Measurements from ENCODE around the gene SPRY1.

The SPRY1 gene

GRCh38 chr4:123412091-123412505 is 15.5 kb downstream of the SPRY1 start:
- no peak for DNase-seq

- DNase-seq: no peak
These were observed 16.3 kb downstream of the SPRY1 start for GRCh38 chr4:123412700-123413512.

DNA sequence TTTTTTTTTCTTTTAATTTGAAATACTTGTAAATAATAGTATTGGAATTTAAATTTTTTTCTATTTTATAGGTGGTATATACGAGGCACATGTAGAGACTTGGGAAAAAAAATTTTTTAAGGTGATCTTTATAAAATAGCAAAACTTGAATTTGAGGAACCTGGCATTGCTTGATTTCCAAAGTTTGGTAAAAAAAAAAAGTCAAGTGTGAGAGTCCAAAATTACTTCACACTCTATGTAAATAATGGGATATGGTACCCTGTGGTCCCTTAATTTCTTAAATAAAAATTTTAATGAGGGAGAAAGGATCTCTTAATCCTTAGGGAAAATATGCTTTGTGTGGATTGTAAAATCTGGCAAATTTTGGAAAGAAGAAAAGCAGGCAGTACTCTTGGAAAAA is 19.0 kb downstream of the SPRY1 start:
- DNase-seq: no peak

- DNase-seq: peak; percentile 29
These were observed 19.4 kb downstream of the SPRY1 start for GRCh38 chr4:123415977-123416376.

DNA sequence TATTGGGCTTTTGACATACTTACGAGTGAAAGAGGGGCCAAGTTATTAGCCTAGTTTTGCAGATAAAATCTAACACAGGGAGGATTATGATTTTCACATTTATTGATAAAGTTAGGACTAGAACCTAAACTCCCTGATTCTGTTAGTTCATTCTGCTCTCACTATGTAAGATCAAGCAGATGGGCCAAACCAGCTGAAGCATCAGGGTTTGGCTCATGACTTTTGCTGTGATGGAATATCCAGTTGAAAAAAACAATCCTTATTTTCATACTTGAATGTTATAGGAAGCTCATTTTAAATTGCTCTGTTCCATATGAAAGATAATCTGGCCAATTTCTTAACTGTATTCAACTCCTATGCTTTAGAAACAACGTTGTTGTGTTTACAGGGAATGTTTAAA is 21.2 kb downstream of the SPRY1 start:
- DNase-seq: no peak

GRCh38 chr4:123418351-123418931 is 21.8 kb downstream of the SPRY1 start:
- no peak for DNase-seq

DNA sequence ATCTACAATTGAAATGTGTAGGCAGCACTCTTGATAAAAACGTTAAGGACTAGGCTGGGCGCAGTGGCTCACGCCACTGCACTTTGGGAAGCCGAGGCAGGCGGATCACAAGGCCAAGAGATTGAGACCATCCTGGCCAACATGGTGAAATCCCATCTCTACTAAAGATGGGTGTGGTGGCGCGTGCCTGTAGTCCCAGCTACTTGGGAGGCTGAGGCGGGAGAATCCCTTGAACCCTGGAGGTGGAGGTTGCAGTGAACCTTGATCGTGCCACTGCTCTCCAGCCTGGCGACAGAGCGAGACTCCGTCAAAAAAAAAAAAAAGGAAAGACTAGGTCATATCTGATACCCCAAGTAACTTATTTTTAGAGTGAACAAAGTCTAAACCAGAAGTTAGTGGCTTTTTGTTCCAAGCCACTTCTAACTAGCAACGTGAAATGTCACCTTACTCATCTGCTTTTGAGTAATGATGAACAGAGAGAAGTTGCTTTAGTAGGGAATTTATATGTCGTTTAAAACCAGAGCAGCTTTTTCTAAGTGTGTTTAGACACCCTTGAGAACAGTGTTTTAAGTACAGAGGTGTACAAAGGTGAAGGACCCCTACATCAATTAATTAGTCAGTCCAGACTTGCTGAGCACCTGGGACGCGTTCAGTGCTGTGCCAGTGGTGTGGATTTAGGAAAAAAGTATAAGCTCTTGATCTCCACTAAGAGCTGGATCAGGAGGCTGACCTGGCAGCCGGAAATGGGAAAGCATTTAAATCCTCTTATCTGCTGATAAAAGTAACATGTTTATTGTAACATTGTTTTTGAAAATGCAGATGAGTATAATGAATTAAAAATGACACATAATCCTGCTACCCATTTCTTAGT is 23.5 kb downstream of the SPRY1 start:
- no peak for DNase-seq

GRCh38 chr4:123421227-123421936 is 24.8 kb downstream of the SPRY1 start:
- peak; percentile 39 for DNase-seq

GRCh38 chr4:123421937-123422781 is 25.6 kb downstream of the SPRY1 start:
- peak; percentile 28 for DNase-seq

- no peak for DNase-seq
These were observed 27.2 kb downstream of the SPRY1 start for GRCh38 chr4:123423819-123424218.

GRCh38 chr4:123427951-123428350 is 31.4 kb downstream of the SPRY1 start:
- DNase-seq: no peak

GRCh38 chr4:123430031-123430430 is 33.4 kb downstream of the SPRY1 start:
- no peak for DNase-seq

DNA sequence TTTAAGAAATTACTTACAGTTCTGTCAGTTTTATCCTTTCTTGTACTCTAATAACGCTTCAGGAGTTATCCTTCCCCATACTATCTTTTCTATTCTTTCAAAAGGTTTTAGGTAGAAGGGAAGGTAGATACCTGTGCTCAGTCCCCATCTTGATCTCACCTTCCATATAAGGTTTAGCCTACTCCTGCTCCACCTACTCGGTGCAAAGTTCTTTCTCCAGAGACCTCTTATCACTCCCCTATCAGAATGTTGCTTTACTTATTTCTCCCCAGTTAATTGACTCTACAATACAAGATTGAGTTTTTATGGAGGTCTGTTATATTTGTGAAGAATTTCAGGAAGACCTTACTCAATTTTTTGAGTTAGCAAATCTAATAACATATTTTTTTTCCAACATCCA is 33.9 kb downstream of the SPRY1 start:
- no peak for DNase-seq

- DNase-seq: no peak
These were observed 37.0 kb downstream of the SPRY1 start for GRCh38 chr4:123433573-123433972.

DNA sequence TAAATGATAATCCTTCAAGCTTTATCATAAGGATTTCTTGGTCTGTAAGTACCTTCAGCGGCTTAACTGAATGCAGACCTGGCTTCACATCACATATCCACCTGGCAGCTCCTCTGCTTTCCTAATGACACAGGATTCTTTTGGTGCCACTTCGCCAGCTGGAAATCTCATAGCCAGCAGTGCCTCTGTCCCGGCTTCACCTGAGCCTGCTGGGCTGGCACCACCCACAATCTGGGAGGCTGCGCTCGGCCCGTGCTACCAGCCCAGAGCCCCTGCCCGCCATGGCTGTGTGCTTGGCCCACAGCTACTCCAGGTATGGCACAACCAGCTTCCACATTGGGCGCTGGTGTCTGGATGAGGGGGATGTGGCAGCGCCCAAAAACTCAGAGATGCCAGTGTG is 37.4 kb downstream of the SPRY1 start:
- no peak for DNase-seq

DNA sequence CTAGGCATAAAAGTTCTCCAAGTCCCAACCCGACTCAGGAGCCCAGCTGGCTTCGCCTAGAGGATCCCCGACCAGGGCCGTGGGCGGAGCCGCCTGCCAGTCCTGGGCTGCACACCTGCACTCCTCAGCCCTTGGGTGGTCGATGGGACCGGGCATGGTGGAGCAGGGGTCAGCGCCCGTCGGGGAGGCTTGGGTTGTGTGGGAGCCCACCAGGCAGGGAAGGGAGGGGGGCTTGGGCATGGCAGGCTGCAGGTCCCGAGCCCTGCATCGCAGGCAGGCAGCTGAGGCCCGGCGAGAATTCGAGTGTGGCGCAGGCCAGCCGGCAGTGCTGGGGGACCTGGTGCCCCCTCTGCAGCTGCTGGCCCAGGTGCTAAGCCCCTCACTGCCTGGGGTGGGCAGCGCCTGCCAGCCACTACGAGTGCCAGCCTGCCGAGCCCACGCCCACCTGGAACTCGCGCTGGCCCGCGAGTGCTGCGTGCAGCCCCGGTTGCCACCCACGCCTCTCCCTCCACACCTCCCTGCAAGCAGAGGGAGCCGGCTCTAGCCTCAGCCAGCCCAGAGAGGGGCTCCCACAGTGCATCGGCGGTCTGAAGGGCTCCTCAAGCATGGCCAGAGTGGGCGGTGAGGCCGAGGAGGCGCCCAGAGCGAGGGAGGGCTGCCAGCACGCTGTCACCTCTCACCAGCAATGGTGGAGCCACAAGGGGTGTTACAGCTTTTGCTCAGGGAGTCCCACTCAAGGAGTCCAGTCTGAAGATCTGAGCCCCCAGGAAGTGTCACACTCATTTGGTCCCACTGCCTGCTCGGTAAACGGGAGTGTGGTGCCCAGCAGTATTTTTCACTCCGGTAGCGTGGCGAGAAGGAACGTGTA is 38.9 kb downstream of the SPRY1 start:
- no peak for DNase-seq

DNA sequence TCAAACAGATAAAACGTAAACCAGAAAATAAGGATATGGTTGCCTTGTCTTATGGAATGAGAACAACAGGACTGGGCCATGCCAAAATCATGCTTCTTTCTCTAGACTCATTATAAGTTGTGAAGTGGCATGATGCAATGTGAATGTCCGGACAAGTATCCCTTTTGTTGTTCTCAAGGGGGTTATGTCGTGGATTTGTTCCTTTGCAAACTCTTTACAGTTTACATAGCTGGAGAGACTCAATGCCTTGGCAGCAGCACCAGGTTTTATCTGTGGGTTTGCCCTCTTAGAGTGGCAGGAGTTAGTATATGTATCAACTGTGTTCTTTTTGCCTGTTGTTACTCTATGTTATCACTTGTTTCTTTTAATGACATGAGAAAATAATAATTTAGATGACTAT is 41.4 kb downstream of the SPRY1 start:
- no peak for DNase-seq

DNA sequence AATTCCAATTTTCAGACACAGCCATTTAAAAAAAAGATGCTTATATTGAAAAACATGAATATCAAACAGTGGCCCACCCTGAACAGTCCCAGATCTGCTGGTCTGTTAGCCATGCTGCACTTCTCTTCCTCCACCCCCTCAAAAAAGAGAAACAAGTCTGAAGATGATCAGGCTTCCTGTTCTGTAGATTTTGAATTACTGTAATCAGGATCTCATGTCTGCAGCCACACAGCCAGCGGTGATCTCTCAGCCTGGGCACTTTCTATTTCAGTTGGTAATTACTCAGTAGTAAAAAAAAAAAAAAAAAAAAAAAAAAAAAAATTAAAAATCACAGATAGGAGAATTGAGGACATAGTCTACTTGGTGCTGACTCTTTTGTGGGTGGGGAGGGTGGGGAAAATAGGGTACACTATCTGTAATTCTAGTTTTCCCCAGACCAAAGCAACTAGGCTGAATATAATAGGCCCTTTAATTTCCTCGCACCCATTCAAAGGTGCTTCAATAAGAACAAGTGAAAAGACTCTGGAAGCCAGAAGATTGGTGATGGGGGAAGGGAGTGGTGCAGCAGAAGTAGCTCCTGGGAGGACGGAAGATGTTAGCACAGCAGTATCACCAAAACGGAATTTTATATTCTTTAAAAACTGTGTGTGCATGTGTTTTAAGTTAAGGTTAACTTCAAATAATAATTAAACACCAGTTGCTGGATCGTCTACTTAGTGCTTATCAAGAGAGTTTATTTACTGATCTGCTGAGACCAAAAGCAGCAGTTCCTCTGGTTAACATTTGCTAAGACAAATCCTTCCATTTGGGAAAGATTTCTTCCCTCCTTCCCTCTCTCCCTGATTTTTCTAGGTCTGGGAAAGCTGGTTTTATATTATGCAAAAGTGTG is 47.0 kb downstream of the SPRY1 start:
- DNase-seq: no peak

DNA sequence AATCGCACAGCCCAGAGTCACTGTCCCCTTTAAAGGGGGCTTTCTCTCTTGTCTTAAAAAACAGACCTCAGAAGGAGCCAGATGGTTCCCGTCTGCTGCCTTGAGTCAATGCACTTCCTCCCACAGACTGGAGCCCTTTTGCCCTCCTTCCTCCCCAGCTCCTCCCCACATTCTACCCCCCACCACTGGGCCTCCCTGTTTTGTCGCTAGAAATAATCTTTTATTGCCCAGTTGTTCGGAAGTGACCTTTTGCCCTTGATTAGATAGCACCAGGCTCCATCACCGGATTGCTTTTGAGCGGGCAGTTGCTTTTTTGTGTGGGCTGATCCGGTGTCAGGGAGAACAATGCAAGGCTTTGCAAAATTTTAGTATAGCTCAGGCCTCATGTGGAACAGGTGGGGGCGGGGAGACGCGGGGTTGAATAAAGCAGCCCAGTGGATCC is 47.7 kb downstream of the SPRY1 start:
- peak; percentile 22 for DNase-seq

Data from CD4-positive, alpha-beta T cell treated with Interleukin-21 for 1 hour (primary cell).